Neural cell (in vitro differentiated cells): ENCODE data around the gene ASPDH.

Experiments
- CTCF ChIP-seq: fragments of 450-650 bp; IDR thresholded peaks from 2 replicates; pipeline ENCODE4 v1.5.1; 2014; ENCODE audit warnings: antibody characterized with exemption, mild to moderate bottlenecking, moderate library complexity; ENCODE audit not compliant: poor library complexity, severe bottlenecking
- POLR2AphosphoS5 ChIP-seq: IDR thresholded peaks from 2 replicates; pipeline ENCODE4 v1.6.1; 2012

DNA sequence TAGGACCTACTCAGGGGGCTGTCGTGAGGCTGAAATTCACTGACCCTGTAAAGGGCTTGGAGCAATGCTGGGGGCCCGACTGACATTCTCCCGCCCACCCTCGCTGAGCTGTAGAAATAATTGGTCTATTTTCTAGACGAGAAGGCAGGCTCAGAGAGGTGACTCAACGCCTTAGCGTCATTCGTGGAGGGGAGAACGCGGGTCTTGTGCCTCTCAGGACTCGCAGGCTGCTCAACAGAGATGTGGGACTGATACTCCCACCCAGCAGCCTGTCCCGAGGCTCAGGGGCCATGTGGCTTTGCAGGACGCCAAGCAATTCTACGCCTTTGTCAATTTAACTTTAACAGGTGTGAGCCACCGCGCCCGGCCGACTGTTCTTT, 23.6 kb upstream of the ASPDH start:
- TF ChIP-seq CTCF (no peak), POLR2AphosphoS5 (no peak)
